Measurements from ENCODE around the gene HPX. TPM values are rescaled to one million over a fixed set of nuclear protein-coding genes. Genes with fewer than 3 reads are reported as not detected.
"Not testable (repeated sequence)": the region's sequence is repeated elsewhere in the genome, so short reads cannot be mapped to it uniquely, and the experiment has no call there.

The HPX gene
- total RNA-seq, 1 donor from 2014 or later, result 0.51 TPM

- DNase-seq, result no peak
Measured at GRCh38 chr11:6414874-6415328, 25.9 kb downstream of the HPX start.

- no peak for DNase-seq
Measured at GRCh38 chr11:6413791-6414201, 27.0 kb downstream of the HPX start.

- no peak for DNase-seq
Measured at GRCh38 chr11:6411594-6412031, 29.2 kb downstream of the HPX start.

GRCh38 chr11:6410695-6411430 is 29.9 kb downstream of the HPX start:
- no peak for DNase-seq

GRCh38 chr11:6406370-6406769 is 34.4 kb downstream of the HPX start:
- no peak for DNase-seq

- no peak for DNase-seq
Measured at GRCh38 chr11:6405846-6406245, 34.9 kb downstream of the HPX start.

GRCh38 chr11:6405052-6405667 is 35.6 kb downstream of the HPX start:
- DNase-seq, result no peak

- DNase-seq, result no peak
Measured at GRCh38 chr11:6404342-6405051, 36.3 kb downstream of the HPX start.

GRCh38 chr11:6403539-6403938 is 37.2 kb downstream of the HPX start:
- no peak for DNase-seq

GRCh38 chr11:6402561-6402981 is 38.2 kb downstream of the HPX start:
- no peak for DNase-seq

GRCh38 chr11:6402061-6402470 is 38.7 kb downstream of the HPX start:
- DNase-seq, result no peak

GRCh38 chr11:6401464-6401863 is 39.3 kb downstream of the HPX start:
- DNase-seq, result no peak

GRCh38 chr11:6400431-6401345 is 40.1 kb downstream of the HPX start:
- DNase-seq, result no peak

GRCh38 chr11:6397636-6398035 is 43.2 kb downstream of the HPX start:
- no peak for DNase-seq

GRCh38 chr11:6397156-6397555 is 43.6 kb downstream of the HPX start:
- no peak for DNase-seq

GRCh38 chr11:6395470-6396060 is 45.2 kb downstream of the HPX start:
- DNase-seq, result no peak

GRCh38 chr11:6393989-6394670 is 46.7 kb downstream of the HPX start:
- no peak for DNase-seq

- DNase-seq, result not testable (repeated sequence)
Measured at GRCh38 chr11:6392251-6392650, 48.5 kb downstream of the HPX start.

- no peak for DNase-seq
Measured at GRCh38 chr11:6391537-6392134, 49.2 kb downstream of the HPX start.

- DNase-seq, result no peak
Measured at GRCh38 chr11:6390718-6391469, 49.9 kb downstream of the HPX start.

Measured in dermis blood vessel endothelial cell (primary cell).